ENCODE measurements around the gene KHDC1L.
"Not testable (repeated sequence)": the region's sequence is repeated elsewhere in the genome, so short reads cannot be mapped to it uniquely, and the experiment has no call there.

KHDC1L gene

DNA sequence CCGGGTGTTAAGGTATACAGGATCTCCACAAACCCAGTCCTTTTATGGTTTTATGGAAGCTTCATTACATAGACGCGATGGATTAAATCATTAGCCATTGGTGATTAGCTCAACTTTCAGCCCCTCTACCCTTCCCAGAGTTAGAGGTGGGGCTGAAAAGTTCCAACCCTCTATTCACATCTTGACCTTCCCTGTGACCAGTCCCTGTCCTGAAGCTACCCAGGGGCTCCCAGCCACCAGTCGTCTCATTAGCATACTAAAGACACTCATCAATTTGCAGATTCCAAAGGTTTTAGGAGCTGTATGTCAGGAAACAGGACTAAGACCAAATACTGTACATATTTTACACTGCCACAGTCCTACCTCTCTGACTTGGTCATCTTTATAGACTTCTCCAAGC lies 21.0 kb downstream of the KHDC1L start:
- DNase-seq (ENCODE audit: low read depth), result no peak

DNA sequence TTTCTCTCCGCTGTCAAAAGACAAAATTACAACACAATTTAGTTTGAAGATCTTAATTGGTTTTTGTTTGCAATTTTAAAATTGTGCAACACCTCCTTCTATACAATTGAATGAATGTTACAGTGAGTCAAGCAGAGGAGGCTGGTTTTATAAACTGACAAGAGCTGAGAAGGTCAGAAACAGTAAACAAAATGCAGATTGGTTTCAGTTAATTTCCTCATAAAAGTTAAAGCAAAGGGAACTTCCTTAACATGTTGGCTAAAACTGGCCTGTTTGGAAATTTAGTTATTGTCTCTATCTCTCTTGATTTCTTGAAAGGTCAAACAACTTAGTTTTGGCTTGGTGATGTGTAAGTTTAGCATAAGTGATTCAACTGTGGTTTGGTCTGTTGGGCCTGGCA lies 22.2 kb downstream of the KHDC1L start:
- no peak for DNase-seq (ENCODE audit: low read depth)

DNA sequence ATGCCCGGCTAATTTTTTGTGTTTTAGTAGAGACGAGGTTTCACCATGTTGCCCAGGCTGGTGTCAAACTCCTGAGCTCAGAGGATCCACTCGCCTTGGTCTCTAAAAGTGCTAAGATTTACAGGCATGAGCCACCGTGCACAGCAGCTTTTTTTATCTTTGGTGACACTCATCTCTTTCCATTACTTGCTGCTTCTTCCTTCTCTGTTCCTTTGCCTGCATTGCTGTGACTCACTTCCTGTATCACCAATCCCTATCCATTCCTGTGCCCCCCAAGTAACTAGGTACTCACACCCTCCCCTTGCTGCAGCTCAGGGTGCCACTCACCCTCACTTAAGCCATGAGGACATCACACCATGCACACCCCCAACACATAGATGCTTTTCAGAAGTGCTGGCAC lies 24.6 kb downstream of the KHDC1L start:
- DNase-seq (ENCODE audit: low read depth), result no peak

DNA sequence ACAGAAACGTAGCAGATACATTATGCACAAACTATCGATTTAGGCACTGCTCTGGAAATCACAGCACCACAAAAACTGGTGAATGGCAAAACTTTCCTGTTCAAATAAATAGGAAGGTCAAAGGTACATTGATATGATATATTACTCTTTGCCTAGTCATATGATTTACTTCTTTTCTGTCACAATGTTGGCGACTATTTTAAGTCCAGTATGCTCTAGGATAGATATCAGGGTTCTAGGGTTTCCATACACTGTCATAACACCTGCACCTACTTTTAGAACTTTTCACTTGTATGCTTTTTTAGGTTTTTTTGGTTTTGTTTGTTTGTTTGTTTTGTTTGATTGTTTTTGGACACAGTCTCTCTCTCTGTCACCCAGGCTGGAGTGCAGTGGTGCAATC lies 25.0 kb downstream of the KHDC1L start:
- DNase-seq (ENCODE audit: low read depth), result no peak

DNA sequence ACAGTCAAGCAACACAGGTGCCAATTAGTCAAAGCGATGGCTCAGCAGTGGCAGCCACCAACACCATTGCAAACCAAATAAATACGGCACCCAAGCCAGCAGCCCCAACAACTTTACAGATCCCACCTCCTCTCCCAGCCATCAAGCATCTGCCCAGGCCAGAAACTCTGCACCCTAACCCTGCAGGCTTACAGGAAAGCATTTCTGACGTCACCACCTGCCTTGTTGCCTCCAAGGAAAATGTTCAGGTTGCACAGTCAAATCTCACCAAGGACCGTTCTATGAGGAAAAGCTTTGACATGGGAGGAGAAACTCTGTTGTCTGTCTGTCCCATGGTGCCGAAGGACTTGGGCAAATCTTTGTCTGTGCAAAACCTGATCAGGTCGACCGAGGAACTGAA lies 30.6 kb downstream of the KHDC1L start:
- no peak for DNase-seq (ENCODE audit: low read depth)

DNA sequence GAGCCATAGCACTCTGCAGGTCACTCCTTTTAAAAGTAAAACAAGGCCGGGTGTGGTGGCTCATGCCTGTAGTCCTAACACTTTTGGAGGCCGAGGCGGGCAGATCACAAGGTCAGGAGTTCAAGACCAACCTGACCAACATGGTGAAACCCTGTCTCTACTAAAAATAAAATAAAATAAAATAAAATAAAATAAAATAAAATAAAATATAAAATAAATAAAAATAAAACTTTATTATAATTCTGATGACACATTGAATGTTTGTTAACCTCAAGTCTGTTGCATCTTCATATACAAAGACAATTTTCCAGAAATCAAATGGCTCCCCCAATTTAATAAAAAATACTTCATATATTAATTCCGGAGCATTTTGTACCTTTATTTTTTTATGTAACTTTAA lies 32.0 kb downstream of the KHDC1L start:
- not testable (repeated sequence) for DNase-seq (ENCODE audit: low read depth)

DNA sequence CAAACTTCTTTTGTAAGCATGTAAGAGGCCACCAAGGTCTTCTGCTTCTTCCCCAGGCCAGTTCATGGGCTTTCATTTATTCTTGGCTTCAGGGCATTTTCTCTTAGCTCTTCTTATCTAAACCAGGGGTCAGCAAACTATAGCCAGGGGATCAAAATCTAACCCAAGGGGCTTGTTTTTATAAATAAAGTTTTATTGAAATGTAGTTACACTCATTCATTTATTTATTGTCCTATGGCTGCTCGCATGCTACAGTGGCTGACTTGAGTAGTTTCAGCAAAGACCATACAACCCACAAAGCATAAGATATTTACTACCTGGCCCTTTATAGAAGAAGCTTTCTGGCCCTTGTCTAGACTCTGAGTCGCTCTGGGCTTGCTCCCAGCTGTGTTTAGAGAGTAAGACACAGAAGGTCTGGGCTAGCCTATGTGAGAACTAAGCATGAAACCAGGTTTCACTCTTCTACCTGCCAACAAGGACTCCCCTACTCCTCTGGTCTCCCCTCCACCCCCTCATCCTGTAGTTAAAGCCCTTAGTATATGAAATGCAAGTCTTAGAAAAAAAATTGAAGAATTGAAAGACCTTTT lies 43.2 kb downstream of the KHDC1L start:
- no peak for DNase-seq (ENCODE audit: low read depth)

DNA sequence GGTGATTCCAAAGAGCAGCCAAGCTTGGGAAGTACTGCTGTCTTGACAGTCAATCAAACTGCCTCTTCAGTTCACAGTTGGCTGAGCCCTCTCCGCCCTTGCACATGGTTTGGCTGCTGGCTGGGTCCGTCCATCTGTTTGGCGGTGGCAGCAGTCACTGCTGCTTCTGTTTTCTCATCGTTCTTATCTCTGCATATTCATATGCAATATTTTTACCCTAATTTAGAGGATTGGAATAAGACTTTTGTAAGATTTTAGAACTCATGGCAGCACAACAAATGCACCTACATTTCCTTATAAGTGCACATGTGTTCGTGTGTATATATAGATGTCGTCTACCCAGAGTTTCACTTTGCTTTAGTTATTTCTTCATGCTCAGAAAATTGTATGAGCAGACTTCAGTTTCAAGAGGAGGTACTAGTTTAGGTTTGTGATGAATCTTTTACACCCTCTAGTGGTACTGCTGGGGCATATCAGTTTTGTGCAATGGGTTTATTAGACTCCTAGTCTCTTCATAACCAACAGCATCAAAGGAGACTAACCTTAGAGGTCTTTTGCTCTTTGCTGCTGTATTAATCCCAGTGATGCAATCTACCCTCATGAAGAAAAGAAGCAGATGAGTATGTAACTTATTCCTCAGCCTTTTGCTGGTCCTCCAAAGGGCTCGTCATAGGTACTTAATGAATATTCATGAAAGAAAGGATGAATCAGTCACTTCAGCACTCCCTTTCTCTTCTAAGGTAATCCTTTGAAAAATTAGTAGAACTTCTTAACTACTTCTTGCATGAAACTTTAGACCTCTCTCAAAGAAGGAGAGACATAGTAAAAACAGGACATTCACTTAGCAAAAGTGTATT lies 44.3 kb downstream of the KHDC1L start:
- no peak for DNase-seq (ENCODE audit: low read depth)

DNA sequence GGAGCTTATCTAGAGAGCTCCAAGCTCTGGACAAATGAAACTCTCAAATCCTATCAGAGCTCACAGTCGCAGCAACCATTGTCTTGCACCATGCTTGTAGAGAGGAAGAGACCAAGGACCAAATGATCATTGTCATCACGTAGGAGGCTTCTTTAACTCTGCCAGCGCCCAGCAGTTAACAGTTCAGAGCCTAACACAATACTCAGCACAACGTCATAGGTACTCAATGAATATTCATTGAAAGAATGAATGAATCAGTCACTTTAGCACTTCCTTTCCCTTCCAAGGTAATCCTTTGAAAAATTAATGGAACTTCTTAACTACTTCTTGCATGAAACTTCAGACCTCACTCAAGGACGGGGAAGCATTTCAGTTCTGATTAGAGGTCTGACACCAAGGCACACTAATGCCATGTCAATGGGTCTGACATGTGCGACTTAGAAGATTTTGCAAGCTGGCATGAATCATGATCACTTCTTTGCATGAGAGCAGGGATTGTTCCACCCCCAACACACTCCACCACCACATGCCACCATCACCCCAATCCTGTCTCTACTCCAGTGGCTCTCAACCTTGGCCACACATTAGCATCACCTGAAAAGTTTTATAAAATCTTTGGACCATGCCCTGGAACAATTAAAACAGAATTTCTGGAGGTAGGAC lies 45.1 kb downstream of the KHDC1L start:
- DNase-seq (ENCODE audit: low read depth), result no peak

DNA sequence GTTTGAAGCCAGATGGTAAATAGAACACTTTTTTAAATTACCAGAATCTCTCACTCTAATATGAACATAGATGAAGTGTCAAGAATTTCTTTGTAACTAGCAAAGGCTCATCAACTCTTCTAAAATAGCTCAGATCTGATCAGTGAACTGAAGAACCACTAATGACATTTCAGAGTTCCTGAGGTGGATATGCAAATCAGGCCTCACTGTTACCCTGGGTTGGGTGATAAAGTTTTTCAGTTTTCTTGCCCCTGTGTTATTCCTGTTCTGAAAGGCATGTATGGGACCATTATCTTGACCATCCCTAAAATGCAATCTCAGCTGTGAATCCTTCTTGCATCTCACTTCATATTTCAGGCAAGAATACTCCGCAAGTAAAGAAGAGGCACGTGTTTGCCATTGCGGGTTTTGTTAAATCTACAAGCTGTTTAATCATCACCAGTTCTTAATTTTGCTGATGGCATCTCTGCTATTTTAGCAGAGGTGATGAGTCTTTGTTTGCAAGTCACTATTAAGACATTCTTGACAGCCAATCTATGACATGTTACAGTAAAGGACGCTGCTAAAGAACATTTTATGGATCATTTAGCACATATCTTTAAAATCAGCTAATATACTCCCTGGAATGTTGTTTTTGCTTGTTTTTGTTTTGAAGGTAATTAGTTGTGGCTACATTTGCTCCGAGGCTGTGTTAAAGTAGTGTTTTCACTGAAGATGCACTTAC lies 47.9 kb downstream of the KHDC1L start:
- no peak for DNase-seq (ENCODE audit: low read depth)

DNA sequence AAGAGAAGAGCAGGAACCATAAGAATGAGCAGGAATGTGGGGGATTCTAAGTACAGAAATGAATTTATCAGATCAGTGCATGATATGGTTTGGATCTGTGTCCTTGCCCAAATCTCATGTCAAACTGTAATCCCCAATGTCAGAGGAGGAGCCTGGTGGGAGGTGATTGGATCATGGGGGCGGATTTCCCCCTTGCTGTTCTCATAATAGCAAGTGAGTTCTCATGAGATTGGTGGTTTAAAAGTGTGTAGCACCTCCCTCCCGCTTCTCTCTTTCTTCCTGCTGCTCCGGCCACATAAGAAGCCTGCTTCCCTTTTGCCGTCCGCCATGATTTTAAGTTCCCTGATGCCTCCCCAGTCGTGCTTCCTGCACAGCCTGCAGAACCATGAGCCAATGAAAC lies 49.2 kb downstream of the KHDC1L start:
- no peak for DNase-seq (ENCODE audit: low read depth)

DNA sequence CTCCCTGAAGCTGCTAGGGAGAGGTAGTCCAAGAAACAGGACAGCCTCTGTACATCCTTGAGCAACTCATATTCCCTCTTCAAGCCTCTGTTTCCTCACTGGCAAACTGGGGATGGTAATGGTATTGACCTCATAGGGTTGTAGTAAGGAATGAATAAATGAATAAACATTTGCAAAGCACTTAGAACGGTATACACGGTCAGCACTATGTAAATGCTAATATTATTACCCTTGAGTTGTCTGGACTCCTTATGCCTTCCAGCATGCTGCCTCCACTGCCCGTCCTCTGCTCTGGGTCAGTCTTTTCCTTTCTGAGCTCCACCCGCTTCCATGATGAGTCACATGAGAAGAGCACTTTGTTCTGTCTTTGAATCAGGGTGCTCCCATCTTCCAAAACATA lies 50.6 kb downstream of the KHDC1L start:
- DNase-seq (ENCODE audit: low read depth), result no peak
